ENCODE data around the gene TFEB.

The TFEB gene

DNA sequence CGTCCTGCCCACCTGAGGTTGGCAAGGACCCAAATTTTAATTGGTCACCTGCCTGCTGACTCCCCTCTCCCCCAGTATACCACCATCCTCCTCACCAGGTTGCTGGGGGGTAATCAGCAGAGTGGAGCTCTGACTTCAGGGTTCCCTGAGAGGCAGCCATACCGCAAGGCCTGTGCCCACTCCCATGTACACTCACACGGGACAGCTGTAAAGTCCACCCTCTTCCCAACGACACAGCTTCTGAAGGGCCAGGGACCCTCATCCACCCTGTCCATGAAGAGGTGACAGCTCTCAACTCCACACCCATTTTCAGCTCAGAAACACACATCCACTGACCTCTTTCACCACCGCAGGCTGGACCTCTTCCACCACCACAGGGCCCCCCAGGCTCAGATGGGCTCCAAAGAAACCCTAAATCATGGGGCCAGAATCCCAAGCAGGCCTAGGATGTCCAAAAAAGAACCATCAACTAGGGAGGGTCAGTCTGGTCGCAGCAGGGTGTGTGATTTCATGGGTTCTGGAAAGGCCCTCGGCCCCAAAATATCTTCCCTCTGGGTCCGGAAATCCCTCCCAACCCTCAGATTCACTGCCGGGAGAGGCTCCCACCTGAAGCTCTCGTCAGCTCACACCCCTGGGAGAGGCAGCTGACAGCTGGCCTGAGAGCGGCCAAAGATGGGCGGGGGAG lies 30.0 kb downstream of the TFEB start:
- DNase-seq = no peak

GRCh38 chr6:41704656-41705310 lies 30.6 kb downstream of the TFEB start:
- DNase-seq = no peak

- no peak for DNase-seq
These were observed 31.4 kb downstream of the TFEB start for GRCh38 chr6:41704028-41704427.

DNA sequence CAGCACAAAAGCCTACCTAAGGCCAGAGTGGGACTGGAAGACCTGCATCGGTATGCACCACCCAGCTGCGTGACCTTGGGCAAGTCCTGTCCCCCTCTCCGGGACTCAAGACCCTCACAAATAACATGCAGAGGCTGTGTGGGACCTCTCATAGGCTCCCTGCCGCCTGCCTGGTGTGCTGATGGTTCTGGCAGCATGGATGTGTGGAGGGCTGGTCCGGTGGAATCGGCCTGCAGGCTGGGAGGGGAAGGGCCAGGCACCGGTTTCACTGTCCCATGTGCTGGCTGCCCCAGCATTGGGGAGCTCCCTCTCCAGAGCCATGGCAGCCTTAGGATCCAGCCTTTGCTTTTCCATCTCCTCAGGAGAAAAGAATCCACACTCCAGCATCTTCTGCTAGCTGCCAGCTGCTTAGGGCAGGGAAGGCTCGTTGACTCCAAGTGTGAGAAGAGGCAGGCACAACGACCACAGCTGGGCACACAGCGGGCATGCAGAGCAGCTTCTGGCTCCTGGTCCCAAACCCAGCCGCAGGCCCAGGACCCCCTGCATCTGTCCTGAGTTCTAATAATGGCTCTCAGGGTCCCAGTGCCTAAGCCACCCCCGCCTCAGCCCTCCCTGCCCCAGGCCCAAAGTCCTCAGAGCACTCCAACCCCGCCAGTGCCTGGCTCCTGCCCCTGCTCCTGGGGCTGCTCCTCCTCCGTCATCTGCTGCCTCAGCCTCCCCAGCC lies 32.5 kb downstream of the TFEB start:
- no peak for DNase-seq

- DNase-seq = no peak
These were observed 33.2 kb downstream of the TFEB start for GRCh38 chr6:41702089-41702745.

GRCh38 chr6:41700463-41701347 lies 34.7 kb downstream of the TFEB start:
- no peak for DNase-seq

DNA sequence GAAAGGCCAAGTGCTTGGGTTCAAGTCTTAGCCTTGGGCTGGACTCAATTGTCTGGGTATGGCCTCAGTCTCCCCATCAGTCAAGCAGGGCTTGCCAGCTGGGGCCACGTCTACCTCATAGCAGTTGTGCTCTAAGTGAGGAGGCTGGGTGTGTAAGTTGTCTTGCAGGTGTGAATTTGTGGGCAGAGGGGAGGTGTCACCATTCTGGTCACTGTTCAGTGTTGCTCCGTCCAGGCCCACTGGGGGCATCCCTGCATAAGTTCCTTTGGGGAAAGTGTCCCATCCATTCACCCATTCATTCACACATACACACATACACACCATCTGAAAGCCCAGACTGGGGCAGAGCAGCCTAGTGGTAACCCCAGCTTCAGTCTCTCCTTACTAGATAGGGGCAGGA lies 36.3 kb downstream of the TFEB start:
- no peak for DNase-seq

GRCh38 chr6:41697861-41698781 lies 37.3 kb downstream of the TFEB start:
- DNase-seq = no peak

GRCh38 chr6:41696788-41697187 lies 38.6 kb downstream of the TFEB start:
- no peak for DNase-seq

- DNase-seq = no peak
These were observed 39.6 kb downstream of the TFEB start for GRCh38 chr6:41695825-41696224.

- DNase-seq = peak; percentile 50 to 55 (median 54)
These were observed 40.4 kb downstream of the TFEB start for GRCh38 chr6:41694815-41695526.

- no peak for DNase-seq
These were observed 41.8 kb downstream of the TFEB start for GRCh38 chr6:41693281-41694240.

DNA sequence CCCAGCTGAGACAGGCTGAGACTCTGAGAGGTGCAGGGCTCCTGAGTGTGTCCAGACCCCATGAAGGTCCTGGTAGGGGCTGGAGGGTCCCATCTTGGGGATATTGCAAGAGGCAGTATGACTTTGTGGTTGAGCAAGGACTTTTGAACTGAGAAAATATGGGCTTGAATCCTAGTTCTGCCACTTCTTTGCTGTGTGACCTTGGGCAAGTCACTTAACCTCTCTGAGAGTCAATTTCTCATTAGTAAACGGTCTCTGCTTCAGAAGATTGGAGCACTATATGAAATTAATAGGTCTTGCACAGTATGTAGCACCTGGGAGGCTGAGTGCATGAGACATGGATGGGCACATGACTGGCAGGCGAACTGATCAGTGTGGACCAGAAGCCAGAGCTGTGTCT lies 42.7 kb downstream of the TFEB start:
- no peak for DNase-seq

DNA sequence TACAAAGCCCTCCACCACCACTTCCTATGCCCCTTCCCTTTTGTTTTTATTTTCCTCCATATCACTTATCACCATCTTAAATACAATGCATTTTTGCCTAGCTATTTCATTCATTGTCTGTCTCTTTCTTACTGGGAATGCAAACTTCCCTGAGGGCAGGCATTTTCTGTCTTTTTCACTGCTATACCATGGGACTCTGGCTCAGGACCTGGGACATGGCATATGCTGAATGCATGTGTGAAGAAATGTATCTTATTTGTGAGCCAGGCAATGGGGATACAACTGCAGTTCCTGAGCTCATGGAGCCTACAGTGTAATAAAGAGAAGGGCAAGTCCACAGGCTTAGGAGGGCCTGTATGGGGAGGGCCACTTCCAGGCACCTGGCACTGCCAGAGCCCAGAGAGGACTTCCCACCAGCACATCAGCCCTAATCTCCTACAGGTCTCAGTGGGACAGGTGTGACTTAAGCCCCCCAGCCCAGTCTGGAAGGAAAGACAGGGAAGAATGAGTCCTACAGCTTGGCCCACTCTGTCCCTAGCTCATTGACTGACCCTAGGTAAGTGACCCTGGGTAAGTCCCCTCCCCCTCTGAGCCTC lies 43.2 kb downstream of the TFEB start:
- DNase-seq = no peak

DNA sequence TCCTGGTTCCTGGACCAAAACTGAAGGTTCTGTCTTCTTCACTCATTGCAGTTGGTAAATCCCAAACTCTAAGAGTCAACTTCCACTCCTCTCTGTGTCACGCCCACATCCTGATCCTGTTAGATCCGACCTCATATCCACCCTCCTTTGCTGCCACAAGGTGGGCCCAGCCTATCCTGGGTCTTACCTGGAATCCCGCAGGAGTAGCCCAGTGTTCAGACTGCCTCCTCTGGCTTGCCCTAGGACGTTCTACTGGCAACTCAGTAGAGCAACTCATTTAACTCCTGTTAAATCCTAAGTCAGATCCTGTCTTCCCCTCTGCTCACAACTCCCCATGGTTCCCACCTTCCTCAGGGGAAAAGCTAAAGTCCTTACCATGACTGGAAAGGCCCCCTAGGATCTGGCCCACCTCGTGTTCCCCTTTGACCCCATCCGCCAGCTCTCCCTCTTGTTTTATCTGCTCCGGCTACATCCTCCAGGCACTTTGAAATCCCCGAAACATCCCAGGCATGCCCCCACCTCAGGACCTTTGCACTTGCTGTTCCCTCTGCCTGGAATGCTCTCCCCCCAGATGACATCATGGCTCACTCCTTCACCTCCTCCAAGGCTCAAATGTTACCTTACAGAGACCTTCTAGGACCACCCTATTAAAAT lies 43.9 kb downstream of the TFEB start:
- no peak for DNase-seq

DNA sequence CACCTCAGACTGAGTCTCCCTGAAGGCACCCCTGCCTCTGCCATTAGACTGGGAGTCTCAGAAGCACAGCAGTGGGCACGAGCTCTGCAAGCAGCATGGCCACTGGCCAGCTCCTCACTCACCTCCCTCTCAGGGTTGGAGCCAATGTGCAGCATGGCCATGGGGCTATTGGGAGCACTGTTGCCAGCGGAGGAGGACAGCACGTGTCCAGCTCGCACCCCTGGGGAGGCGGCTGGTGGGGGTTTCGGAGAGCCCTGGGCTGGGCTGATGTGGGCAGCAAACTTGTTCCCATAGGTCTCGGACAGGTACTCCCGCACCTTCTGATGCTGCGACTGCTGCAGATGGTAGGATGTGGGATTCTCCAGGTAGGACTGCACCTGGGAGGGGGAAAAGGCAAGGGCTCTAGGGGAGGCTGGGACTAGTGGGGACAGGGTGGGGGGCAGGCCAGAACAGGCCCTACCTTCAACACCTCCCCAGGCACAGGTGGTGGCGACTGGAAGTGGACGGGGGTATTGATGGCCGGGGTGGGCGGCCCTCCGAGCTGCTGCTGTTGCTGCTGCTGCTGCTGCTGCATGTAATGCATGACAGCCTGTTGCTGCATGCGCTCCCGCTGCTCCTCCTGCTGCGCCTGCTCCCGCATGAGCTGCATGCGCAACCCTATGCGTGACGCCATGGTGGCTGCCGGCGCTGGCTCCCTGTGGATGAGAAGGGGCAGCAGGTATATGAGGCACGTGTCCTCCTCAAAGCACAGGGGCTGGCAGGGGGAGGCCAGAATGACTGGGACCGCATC lies 44.7 kb downstream of the TFEB start:
- no peak for DNase-seq

DNA sequence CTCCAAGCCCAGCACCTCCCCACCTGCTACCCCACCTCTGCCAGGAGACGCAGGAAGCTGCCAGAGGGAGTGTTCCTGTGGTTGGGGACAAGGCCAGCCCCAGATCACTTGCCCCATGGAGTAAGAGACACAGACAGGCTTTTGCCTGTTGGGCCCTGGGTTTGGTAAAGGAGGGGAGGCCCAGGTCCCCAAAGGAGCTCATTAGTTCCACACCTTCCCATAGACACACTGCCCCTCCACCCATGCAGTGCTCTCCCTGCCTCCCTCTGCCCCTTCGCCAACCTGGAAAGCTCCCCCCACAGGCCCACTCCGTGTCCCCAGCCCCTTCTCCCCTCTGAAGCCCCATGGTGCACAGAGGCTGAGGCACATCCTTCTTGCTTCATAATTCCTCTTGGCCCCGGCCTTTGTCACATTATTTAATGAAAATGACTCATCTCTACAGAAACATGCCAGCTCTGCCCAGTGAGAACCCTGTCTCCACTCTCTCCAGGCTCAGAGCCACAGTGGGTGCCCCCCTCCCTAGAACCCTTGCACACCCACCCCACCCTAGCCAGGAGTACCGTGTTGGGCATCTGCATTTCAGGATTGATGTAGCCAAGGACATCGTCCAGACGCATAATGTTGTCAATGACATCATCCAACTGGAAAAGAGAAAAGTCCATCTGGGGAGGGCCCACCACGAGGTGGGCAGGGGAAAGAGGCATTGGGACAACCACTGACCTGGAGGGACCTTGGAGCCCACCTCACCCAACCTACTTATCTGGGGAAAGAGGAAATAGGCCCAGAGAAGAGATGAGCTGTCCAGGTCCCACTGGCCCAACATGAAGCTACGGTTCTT lies 46.0 kb downstream of the TFEB start:
- DNase-seq = peak in 1 of 3 donors; percentile 32

All from suppressor macrophage treated with lipopolysaccharide for 1 hour (primary cell).